Stimulated activated CD8-positive, alpha-beta memory T cell treated with anti-CD3 and anti-CD28 coated beads, Interleukin-12 subunit alpha, Interleukin-12 subunit beta, amount 100 ng/mL, for 24 hours (primary cell): ENCODE results near the gene SFTPA1.
"Not testable (repeated sequence)": the region's sequence is repeated elsewhere in the genome, so short reads cannot be mapped to it uniquely, and the experiment has no call there.

Experiments
- DNase-seq: peaks from one replicate; pipeline ENCODE4 v3.0.0-alpha.2; 2020; ENCODE audit errors: extremely low read depth

SFTPA1 gene

DNA sequence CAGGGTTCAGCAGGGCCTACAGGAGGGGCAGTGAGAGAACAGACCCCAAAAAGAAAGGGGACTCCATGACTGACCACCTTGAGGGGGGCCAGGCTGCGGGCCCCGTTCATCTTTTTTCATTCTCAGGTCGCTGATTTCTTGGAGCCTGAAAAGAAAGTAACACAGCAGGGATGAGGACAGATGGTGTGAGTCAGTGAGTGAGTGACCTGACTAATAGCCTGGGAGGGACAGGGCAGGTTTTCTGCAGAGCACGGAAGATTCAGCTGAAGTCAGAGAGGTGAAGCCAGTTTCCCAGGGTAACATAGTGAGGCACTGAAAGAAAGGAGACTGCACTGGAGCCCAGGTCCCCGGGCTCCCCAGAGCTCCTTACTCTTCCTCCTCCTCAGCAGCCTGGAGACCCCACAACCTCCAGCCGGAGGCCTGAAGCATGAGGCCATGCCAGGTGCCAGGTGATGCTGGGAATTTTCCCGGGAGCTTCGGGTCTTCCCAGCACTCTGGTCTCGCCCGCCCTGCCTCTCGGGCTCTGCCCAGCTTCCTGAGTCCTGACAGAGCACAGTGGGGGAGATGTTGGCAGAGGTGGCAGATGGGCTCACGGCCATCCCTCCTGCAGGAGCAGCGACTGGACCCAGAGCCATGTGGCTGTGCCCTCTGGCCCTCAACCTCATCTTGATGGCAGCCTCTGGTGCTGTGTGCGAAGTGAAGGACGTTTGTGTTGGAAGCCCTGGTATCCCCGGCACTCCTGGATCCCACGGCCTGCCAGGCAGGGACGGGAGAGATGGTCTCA lies 646 bp downstream of the SFTPA1 start:
- DNase-seq = not testable (repeated sequence)

DNA sequence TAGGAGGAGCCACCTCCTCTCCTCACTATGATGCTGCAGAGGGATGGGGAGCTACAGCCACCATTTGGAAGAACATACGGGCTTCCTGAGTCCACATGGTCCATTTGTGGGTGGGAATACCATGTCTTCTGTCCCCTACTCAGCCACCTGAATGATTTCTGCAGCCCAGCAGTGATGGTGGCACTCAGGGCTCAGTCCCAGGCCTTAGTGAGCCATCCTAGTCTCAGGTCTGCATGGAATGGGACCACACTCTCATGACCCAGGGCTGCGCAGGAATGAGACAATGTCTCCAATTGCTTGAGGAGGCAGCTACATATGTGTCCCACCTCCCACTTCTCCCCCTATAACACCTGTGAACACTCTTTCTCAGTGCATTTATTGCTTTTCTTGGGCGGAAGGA lies 4.8 kb downstream of the SFTPA1 start:
- no peak for DNase-seq

DNA sequence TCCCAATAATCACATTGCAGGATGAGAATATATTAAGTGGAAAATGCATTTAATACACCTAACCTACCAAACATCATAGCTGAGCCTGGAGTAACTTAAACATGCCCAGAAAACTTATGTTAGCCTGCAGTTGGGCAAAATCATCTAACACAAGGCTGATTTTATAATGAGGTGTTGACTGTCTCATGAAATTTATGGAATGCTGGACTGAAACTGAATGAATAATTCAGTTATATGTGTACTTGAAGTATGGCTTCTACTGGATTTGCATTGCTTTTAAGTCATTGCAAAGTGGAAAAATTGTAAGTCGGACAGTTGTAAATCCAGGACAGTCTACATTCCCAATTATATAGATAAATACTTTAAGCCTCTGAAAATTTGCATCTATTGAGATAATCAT lies 5.4 kb downstream of the SFTPA1 start:
- DNase-seq = no peak

DNA sequence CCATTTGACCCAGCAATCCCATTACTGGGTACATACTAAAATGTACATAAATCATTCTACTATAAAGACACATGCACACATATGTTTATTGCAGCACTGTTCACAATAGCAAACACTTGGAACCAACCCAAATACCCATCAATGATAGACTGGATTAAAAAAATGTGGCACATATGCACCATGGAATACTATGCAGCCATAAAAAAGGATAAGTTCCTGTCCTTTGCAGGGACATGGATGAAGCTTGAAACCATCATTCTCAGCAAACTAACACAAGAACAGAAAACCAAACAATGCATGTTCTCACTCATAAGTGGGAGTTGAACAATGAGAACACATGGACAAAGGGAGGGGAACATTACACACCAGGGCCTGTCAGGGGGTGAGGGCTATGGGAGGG lies 12.9 kb downstream of the SFTPA1 start:
- DNase-seq = not testable (repeated sequence)

DNA sequence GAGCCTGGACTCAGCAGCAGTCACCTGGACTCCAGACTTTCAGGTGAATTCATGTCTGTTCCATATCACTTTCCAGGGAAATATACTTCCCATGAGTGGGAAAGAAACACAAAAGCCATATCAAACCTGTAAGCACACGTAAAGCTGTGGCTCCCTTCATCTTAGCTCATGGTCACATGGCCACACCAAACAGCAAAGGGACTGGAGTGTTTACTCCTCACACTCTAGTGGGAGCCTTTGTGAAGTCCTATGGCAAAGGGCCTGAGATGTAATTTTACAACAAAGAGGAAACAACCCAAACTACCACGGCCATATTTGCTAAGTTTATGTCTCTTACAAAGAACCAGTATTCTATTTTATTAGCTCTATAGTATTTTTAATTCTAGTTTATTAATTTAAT lies 16.3 kb downstream of the SFTPA1 start:
- DNase-seq = no peak

DNA sequence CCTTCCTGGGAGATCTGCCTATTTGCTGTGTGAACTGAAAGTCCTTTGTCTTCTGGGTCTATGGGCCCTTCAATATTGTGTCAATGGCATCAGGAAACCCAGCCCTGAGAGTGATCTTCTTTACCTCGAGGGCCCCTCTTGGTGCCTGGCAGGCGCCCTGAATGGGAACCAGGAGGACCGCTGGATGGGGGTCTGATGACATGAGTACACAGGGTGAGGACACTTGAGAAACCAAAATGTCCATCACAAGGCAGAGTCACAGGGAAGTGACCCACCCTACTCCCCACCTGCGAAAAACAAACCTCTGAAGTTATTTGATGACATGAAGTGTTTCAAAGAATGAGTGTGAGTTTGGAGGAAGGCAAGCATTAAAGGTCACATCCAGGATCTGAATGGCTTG lies 17.3 kb downstream of the SFTPA1 start:
- DNase-seq = no peak

DNA sequence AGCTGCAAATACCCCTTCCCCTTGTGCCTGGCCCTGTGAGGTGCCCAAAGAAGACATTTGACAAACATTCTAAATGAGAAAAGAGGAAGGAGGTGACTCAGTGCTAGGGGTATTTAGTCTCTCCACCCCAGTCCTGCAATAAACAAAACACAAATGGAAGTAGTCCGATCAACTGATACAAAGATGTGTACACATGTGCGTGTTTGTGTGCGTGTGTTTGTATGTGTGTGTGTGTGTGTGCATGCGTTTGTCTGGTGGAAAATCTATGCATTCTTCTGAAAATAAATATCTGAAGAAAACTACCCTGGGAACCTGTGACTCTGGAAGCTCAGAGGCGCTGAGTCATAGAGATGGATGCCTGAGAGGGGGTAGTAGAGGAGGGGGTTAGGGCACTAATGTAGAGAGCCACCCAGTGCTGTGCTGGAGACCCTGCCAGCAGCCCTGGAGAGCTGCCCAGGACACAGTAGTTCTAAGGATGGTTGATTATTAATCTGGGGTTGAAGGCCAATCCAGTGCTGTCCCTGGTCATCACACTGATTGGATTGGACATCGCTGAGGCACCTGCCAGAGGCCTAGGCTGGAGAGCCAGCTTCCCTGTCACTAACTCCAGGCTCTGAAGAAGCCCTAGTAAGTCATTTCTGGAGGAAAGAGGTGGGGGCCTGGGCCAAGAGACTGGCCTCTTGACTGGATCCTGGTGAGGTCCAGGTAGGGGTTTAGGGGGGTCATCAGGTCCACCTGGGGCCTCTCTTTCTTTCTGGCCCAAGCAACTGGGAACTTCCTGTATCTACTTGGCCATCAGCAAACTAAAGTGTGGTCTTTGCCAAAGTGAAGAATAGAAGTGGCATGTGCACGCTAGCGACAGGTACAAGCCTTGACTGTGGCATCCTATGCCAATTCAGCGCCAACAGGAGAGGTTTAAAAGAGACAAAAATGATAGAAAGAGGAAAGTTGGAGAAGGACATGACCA lies 18.5 kb downstream of the SFTPA1 start:
- DNase-seq = no peak

DNA sequence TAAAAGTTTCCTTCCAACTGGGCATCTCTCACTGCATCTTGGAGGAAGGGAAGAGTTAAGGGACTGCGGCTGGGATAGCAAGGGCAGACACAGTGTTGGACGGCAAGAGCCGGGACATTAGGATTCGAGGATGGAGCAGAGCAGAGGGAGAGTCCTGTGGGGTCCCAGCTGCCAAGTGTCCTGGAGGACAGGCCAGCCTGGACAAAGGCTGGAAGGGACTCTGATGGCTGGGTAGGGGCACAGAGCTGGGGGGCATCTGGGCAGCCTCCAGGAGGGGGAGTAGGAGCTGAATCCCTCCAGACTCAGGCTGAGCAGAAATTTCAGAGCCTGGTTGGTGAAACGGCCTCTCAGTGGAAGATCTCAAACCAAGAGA lies 19.2 kb downstream of the SFTPA1 start:
- no peak for DNase-seq

DNA sequence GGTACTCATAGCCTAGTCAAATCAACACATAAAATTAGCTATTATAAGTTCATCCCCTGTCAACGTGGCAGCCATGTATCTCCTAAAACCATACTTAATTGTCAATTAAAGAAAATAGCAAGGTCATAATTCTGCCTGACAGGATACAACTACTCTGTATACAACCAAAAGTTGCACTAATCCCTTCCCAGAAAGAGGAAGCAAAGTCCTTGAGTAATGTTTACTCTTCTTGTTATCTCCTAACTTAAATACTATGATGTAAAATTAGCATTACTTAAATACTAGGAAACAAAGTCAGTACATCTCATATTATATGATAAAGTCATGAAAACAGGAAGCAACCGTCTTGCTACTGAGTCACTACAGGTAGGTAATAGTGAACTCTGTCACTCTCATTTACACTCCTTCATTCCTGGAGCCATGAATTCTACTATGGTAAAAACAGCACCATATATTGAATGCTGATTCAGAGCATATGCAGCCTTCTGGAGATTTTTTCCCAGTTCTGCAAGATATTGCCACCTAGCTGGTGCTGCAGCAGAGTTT lies 26.0 kb downstream of the SFTPA1 start:
- DNase-seq = not testable (repeated sequence)

DNA sequence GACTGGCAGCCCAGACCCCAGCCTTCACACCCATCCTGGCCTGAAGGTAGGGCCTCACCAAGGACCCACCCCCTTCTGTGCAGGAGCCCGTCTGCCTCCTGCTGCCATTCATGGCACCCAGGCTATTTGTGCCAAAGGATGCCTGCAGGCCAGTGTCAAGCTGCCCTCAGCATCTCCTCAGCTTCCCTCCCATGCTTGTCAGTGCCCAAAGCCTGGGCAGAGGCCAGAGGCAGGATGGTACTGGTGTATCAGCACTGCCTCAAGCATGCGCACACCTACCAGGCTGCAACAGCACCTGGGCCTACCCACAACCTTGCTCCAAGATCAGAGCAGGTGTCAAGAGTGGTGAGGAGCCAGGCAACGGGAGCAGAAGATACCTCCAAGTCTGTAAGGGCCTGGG lies 27.6 kb downstream of the SFTPA1 start:
- no peak for DNase-seq

DNA sequence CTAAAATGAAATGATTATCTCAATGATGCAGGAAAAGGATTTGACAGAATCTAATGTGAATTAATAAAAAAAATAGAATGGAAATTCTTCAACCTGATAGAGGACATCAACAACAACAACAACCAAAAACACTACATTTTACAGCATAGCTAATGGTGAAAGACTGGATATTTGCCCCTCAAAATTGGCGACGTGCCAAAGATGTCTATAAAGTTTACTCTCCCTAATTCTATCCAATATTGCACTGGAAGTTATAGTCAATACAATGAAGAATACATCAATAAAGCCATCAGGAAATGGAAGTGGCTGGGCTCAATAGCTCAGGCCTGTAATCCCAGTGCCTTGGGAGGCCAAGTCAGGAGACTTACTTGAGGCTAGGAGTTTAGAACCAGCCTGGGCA lies 42.0 kb downstream of the SFTPA1 start:
- DNase-seq = not testable (repeated sequence)

DNA sequence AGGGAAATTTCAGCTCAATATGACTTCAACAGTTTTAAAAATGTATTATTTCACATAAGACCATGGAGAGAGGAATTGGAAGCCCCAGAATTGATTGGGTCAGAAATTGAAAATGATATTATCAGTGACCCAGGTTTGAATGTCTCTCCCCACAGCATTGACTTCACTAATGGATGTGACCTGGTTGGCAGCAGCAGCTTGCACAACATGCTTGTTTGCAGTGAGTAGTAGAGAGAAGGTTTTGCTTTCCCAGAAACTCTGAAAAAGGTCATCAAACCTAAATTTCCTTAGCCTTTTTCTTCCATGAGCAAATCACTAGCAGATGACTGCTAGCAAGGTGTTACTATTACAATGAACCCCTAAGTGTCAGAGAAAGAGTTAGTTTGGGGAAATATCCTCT lies 52.5 kb downstream of the SFTPA1 start:
- DNase-seq = not testable (repeated sequence)

DNA sequence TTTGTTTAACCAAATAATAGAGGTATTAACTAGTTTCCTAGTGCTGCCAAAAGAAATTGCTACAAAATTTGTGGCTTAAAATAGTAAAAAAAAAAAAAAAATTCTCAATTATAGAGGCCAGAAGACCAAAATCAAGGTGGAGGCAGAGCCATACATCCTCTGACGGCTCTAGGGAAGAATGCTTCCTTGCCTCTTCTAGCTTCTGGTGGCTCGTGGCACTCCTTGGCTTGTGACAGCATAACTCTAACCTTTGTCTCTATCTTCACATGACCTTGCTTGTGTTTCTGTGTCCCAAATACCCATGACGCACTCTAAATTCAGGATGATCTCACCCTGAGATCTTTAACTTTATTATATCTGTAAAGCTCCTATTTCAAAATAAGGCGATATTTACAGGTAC lies 53.9 kb downstream of the SFTPA1 start:
- not testable (repeated sequence) for DNase-seq
